Dendritic cell treated with granulocyte-macrophage colony-stimulating factor and Interleukin-4, amounts not matched to agents 40 ng/mL and 50 ng/mL, for 4 days (primary cell): ENCODE results near the gene ZNF30.

ENCODE experiments used
- H3K27ac Mint-ChIP-seq: one replicate; pipeline ENCODE4 v1.8.0; 2022; ENCODE audit warnings: mild to moderate bottlenecking, mixed read lengths
- H3K27me3 Mint-ChIP-seq: one replicate; pipeline ENCODE4 v1.8.0; 2022; ENCODE audit warnings: mild to moderate bottlenecking, mixed read lengths
- H3K36me3 Mint-ChIP-seq: one replicate; pipeline ENCODE4 v1.8.0; 2022; ENCODE audit warnings: low read depth, mixed read lengths
- H3K4me1 Mint-ChIP-seq: one replicate; pipeline ENCODE4 v1.8.0; 2022; ENCODE audit warnings: low read depth, mixed read lengths
- H3K4me3 Mint-ChIP-seq: one replicate; pipeline ENCODE4 v1.8.0; 2022; ENCODE audit warnings: mild to moderate bottlenecking, moderate library complexity, mixed read lengths
- H3K9me3 Mint-ChIP-seq: one replicate; pipeline ENCODE4 v1.8.0; 2022; ENCODE audit warnings: mixed read lengths
- intact Hi-C: fragments of 100-400 bp; cut with micrococcal nuclease; formaldehyde crosslinking; loops from one replicate; pipeline ENCODE4 v1.15.0; 2022

Gene ZNF30

GRCh38 chr19:34936184-34936583 is 9.5 kb downstream of the ZNF30 start:
- H3K27ac Mint-ChIP-seq: no peak overlapping the region
- H3K27me3 Mint-ChIP-seq: no peaks in the 10 kb centered on the region
- H3K9me3 Mint-ChIP-seq: peaks cover 25% of the 10 kb centered on the region
- intact Hi-C loops: no loop called here
- peaks cover 22% of the 10 kb centered on the region for H3K36me3 Mint-ChIP-seq
- H3K4me3 Mint-ChIP-seq: no peak overlapping the region
- no peaks in the 10 kb centered on the region for H3K4me1 Mint-ChIP-seq

- intact Hi-C loops: no loop called here
- Mint-ChIP-seq H3K36me3 (peaks cover 27% of the 10 kb centered on the region), H3K27me3 (no peaks in the 10 kb centered on the region), H3K4me1 (no peaks in the 10 kb centered on the region), H3K9me3 (peaks cover 52% of the 10 kb centered on the region), H3K27ac (no peak overlapping the region), H3K4me3 (no peak overlapping the region)
Observed at GRCh38 chr19:34938886-34939285, 12.2 kb downstream of the ZNF30 start.

GRCh38 chr19:34943861-34944573 is 17.3 kb downstream of the ZNF30 start:
- Mint-ChIP-seq H3K4me3 (no peak overlapping the region), H3K4me1 (no peaks in the 10 kb centered on the region), H3K36me3 (peaks cover 9% of the 10 kb centered on the region), H3K27me3 (no peaks in the 10 kb centered on the region), H3K27ac (no peak overlapping the region), H3K9me3 (peaks cover 68% of the 10 kb centered on the region)
- intact Hi-C loops: no loop called here

DNA sequence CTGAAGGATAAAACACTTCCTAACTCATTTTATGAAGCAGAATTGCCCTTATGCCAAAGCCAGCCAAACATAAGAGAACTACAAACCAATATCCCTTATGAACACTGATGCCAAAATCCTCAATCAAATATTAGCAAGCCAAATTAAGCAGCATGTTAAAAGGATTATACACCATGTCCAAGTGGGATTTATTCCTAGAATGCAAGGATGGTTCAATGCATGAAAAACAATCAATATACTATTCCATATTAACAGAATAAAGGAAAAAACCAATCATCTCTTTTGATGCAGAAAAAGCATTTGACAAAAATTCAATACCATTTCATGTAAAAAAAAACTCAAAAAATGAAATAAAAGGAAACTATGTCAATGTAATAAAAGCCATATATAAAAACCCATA is 26.4 kb downstream of the ZNF30 start:
- Mint-ChIP-seq H3K4me1 (no peaks in the 10 kb centered on the region), H3K27ac (no peak overlapping the region), H3K9me3 (peaks cover 87% of the 10 kb centered on the region), H3K27me3 (no peaks in the 10 kb centered on the region), H3K36me3 (peaks cover 56% of the 10 kb centered on the region), H3K4me3 (no peak overlapping the region)
- intact Hi-C loops: no loop called here

- intact Hi-C loops: no loop called here
- H3K27ac Mint-ChIP-seq: no peak overlapping the region
- peaks cover 21% of the 10 kb centered on the region for H3K4me1 Mint-ChIP-seq
- peaks cover 76% of the 10 kb centered on the region for H3K36me3 Mint-ChIP-seq
- H3K4me3 Mint-ChIP-seq: no peak overlapping the region
- H3K27me3 Mint-ChIP-seq: peaks cover 3% of the 10 kb centered on the region
- H3K9me3 Mint-ChIP-seq: peaks cover 87% of the 10 kb centered on the region
Observed at GRCh38 chr19:34957830-34958751, 31.4 kb downstream of the ZNF30 start.

- no peak overlapping the region for H3K4me3 Mint-ChIP-seq
- no peak overlapping the region for H3K27ac Mint-ChIP-seq
- peaks cover 4% of the 10 kb centered on the region for H3K27me3 Mint-ChIP-seq
- intact Hi-C loops: no loop called here
- peaks cover 69% of the 10 kb centered on the region for H3K36me3 Mint-ChIP-seq
- peaks cover 77% of the 10 kb centered on the region for H3K9me3 Mint-ChIP-seq
- H3K4me1 Mint-ChIP-seq: peaks cover 24% of the 10 kb centered on the region
Observed at GRCh38 chr19:34959021-34959420, 32.3 kb downstream of the ZNF30 start.

- peaks cover 65% of the 10 kb centered on the region for H3K9me3 Mint-ChIP-seq
- peaks cover 24% of the 10 kb centered on the region for H3K4me1 Mint-ChIP-seq
- no peak overlapping the region for H3K27ac Mint-ChIP-seq
- no peak overlapping the region for H3K4me3 Mint-ChIP-seq
- intact Hi-C loops: no loop called here
- H3K27me3 Mint-ChIP-seq: peaks cover 4% of the 10 kb centered on the region
- H3K36me3 Mint-ChIP-seq: peaks cover 58% of the 10 kb centered on the region
Observed at GRCh38 chr19:34960103-34960805, 33.6 kb downstream of the ZNF30 start.

DNA sequence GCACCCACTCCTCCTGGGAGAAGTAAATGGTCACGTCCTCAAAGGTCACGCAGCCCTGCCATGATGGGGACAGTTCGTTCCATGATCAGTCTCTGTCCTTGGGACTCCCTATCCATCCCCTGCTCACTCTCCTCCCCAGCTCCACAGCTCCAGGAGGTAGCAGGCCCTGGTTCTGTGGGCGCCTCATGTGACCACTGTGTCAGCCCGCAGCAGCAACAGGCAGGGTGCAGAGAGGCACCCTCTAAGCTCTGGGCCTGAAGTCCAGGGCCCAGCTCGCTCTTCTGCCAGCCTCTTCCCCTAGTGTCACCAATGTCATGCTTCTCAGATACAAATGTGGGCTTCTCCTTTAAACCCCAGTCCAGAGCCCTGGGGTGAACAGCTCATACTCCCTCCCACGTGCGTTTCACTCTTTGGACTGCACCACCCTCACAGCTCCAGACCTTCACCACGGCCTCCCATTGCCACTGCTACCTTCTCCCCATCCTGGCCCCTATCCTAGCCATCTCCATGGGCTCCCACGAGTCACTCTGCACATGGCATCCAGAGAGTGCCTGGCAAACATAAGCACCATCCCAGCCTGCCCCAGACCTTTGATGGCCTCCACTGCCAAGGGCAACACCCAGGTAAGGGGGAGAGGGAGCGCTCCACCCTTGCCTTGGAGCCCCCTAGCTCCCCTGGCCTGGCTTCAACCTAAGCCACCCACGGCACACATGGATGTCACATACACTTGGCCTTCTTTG is 34.4 kb downstream of the ZNF30 start:
- Mint-ChIP-seq H3K4me1 (peaks cover 24% of the 10 kb centered on the region), H3K27me3 (peaks cover 7% of the 10 kb centered on the region), H3K36me3 (peaks cover 58% of the 10 kb centered on the region), H3K9me3 (peaks cover 65% of the 10 kb centered on the region), H3K4me3 (no peak overlapping the region), H3K27ac (no peak overlapping the region)
- intact Hi-C loops: no loop called here

DNA sequence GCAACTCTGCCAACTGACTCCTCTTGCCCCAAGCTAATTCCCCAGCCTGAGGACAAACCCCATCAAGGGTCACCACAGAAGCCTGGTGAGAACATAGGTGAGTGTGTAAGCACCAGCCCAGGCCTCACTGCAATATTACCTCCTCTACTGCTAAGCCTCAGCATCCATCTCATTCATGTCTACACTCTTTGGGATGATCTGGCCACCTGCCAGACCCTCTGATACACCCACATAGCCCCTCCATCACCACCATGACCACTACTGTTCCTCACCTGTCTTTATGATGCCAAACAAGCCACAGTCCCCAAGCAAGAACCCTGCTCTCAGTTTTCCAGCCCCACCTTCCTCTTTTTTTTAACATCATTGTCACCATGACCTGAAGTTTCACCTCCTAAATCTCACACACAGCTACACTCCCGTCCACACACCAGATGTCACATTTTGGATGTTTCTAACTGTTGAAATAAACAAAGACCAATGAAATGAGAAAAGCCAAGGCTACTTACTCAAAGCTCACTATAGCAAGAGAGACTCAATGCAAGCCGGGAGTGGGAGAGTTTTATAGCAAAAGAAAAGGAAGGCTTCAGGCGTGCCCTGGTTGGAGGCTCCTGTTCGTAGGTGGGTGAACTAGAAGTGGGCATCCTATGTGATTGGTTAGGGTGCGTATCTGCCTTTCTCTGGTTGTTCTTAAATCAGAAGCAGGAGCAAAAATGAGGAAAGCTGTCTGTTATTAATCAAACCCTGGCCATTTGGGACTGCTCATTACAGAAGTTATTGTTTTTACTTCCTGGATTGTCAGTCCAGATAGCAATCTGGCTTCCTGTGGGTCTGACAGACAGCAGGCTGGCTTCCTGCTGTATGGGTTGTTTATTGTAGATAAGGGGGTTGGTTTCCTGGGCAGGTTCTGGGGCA is 35.3 kb downstream of the ZNF30 start:
- Mint-ChIP-seq H3K9me3 (peaks cover 56% of the 10 kb centered on the region), H3K27me3 (peaks cover 7% of the 10 kb centered on the region), H3K36me3 (peaks cover 56% of the 10 kb centered on the region), H3K4me1 (peaks cover 24% of the 10 kb centered on the region), H3K4me3 (no peak overlapping the region), H3K27ac (no peak overlapping the region)
- intact Hi-C loops: no loop called here

DNA sequence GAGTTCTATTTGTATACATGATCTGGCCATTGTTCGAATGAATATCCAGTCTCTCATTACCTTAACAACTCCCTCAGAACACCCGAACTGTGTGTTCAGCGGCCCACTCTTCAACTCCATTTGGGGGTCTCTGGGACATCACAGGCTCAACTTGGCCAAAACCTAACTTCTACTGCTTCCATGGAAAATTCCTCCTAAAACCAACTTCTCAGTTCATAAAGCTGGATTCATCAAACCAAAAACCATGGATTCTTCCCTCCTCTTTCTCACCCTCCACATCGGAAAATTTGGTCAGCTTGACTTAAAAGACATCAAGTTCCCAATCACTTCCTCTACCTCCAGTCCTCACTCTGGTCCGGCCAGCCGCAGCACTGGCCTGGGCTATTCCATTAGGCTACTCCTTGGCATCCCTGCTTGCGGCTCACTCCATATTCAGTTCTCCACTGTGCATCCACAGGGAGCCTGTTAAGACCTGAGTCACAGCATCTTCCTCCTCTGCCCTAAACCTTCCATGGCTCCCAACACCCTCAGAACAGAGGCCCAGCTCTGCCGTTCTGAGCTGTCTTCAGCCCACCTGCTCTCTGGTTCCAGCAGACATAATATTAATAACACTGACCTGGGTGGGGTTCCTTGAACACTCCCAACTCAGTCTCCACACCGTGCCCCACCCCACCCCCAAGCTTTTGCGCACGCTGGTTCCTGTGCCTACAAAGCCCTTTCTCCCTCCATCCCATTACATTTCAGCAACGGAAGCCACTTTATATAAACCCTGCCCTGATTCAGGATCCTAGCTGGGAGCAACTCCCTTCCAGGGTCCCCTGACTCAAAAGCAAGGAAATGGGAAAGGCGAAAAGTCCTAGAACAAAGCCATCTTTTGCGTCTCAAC is 36.2 kb downstream of the ZNF30 start:
- Mint-ChIP-seq H3K27me3 (peaks cover 7% of the 10 kb centered on the region), H3K36me3 (peaks cover 49% of the 10 kb centered on the region), H3K4me3 (peak overlapping the region; percentile 76), H3K9me3 (peaks cover 57% of the 10 kb centered on the region), H3K4me1 (peaks cover 24% of the 10 kb centered on the region), H3K27ac (peak overlapping the region; percentile 41)
- intact Hi-C loops: no loop called here

- Mint-ChIP-seq H3K27me3 (peaks cover 7% of the 10 kb centered on the region), H3K27ac (peak within 1 kb of the TSS; percentile 41), H3K4me3 (peak within 1 kb of the TSS; percentile 76), H3K4me1 (peaks cover 24% of the 10 kb centered on the region), H3K9me3 (peaks cover 57% of the 10 kb centered on the region), H3K36me3 (peaks cover 41% of the 10 kb centered on the region)
- intact Hi-C loops: no loop called here
Observed at GRCh38 chr19:34963573-34964406, 37.1 kb downstream of the ZNF30 start, which contains the start of gene ZNF792. TSS of gene ZNF792 (minus strand) at chr19:34964229. CDS start at chr19:34963662, 567 bp downstream.
